SK-N-SH (cell line): ENCODE results near the gene UBXN10. TPM values are rescaled to one million over a fixed set of nuclear protein-coding genes. Genes with fewer than 3 reads are reported as not detected.

Source experiments
- CTCF ChIA-PET: fragments of 300-600, 350-600 bp; formaldehyde crosslinking; extraction: SDS; loops from one replicate; lab custom pipeline; 2021; lab: Yijun Ruan, JAX
- POLR2A ChIA-PET: fragments of 350-600 bp; sonication (Branson Sonifier 250); formaldehyde crosslinking; extraction: SDS; loops from one replicate; lab custom pipeline; 2020; ENCODE audit warnings: antibody characterized with exemption, inconsistent platforms; lab: Yijun Ruan, JAX
- DNase-seq: peaks from one replicate; pipeline ENCODE4 v3.0.0; 2012
- H2AFZ ChIP-seq: fragments of 200-600 bp; sonication (generic); 2 replicates; pipeline ENCODE4 v1.8.1; 2016; ENCODE audit warnings: antibody characterized with exemption, mild to moderate bottlenecking, low read depth
- H3F3A ChIP-seq: fragments of 200-600 bp; sonication (generic); replicated peaks from 2 replicates; pipeline ENCODE3; 2016; ENCODE audit warnings: antibody characterized with exemption, mild to moderate bottlenecking; ENCODE audit not compliant: insufficient read depth
- H3K27ac ChIP-seq, 2 experiments: fragments of 200-500 bp in 1 of 2; fragments of 200-600 bp in 1 of 2; sonication (Bioruptor generic) in 1 of 2; sonication (generic), shearing (Covaris generic) in 1 of 2; 2 replicates each; pipeline versions ENCODE4 v1.5.1 to v1.6.1; 2014 to 2016; ENCODE audit warnings: low read depth in 2 of 2, inconsistent platforms in 1 of 2, low read length in 1 of 2, mild to moderate bottlenecking in 1 of 2, mixed read lengths in 1 of 2
- H3K27me3 ChIP-seq: fragments of 200-600 bp; sonication (generic), shearing (Covaris generic); 2 replicates; pipeline ENCODE4 v1.6.1; 2016; ENCODE audit warnings: mixed run types; ENCODE audit not compliant: insufficient read depth
- H3K36me3 ChIP-seq, 2 experiments: fragments of 200-500 bp in 1 of 2; fragments of 200-600 bp in 1 of 2; sonication (Bioruptor generic) in 1 of 2; sonication (generic) in 1 of 2; replicated peaks in 1 of 2; 2 replicates each; pipeline versions ENCODE3 to v1.5.1; 2014 to 2016; ENCODE audit warnings: low read length in 1 of 2, mild to moderate bottlenecking in 1 of 2; ENCODE audit not compliant: insufficient read depth in 2 of 2, control insufficient read depth in 1 of 2
- H3K4me1 ChIP-seq, 2 experiments: fragments of 200-500 bp in 1 of 2; fragments of 200-600 bp in 1 of 2; sonication (Bioruptor generic) in 1 of 2; sonication (generic), shearing (Covaris generic) in 1 of 2; 2 replicates each; pipeline versions ENCODE4 v1.5.1 to v1.6.1; 2014 to 2016; ENCODE audit warnings: low read depth in 1 of 2, low read length in 1 of 2, mixed run types in 1 of 2; ENCODE audit not compliant: insufficient read depth in 2 of 2, control insufficient read depth in 1 of 2
- H3K4me2 ChIP-seq: fragments of 200-600 bp; sonication (generic), shearing (Covaris generic); 2 replicates; pipeline ENCODE4 v1.6.1; 2017; ENCODE audit warnings: mixed run types
- H3K4me3 ChIP-seq, 2 experiments: fragments of 200-500 bp in 1 of 2; fragments of 200-600 bp in 1 of 2; sonication (Bioruptor generic) in 1 of 2; sonication (generic), shearing (Covaris generic) in 1 of 2; 2 replicates each; pipeline versions ENCODE4 v1.5.1 to v1.8.1; 2014 to 2016; ENCODE audit warnings: low read depth in 2 of 2, inconsistent platforms in 1 of 2, low read length in 1 of 2, mild to moderate bottlenecking in 1 of 2, mixed read lengths in 1 of 2, moderate library complexity in 1 of 2
- H3K79me2 ChIP-seq: fragments of 200-600 bp; sonication (generic); 2 replicates; pipeline ENCODE4 v1.8.1; 2017; ENCODE audit warnings: mild to moderate bottlenecking; ENCODE audit not compliant: insufficient read depth
- H3K9ac ChIP-seq: fragments of 200-600 bp; sonication (generic); 2 replicates; pipeline ENCODE4 v1.6.1; 2017; ENCODE audit warnings: mixed run types
- H3K9me2 ChIP-seq: fragments of 200-600 bp; sonication (generic); 2 replicates; pipeline ENCODE4 v1.6.1; 2017; ENCODE audit warnings: mixed run types
- H3K9me3 ChIP-seq: fragments of 200-600 bp; sonication (generic); 2 replicates; pipeline ENCODE4 v1.6.1; 2017; ENCODE audit warnings: mixed run types, mild to moderate bottlenecking, moderate library complexity
- H4K20me1 ChIP-seq: fragments of 200-600 bp; sonication (generic); 2 replicates; pipeline ENCODE4 v1.6.1; 2017; ENCODE audit warnings: mild to moderate bottlenecking, mixed run types; ENCODE audit not compliant: insufficient read depth
- FOSL2 ChIP-seq: IDR thresholded peaks from 2 replicates; pipeline ENCODE4 v1.4.0; 2012; ENCODE audit warnings: low read depth, mild to moderate bottlenecking, moderate library complexity, borderline replicate concordance
- FOXJ3 ChIP-seq: sonication (generic); formaldehyde crosslinking; IDR thresholded peaks from 2 replicates; pipeline ENCODE4 v1.5.1; 2020; ENCODE audit warnings: mild to moderate bottlenecking, missing genetic modification reagents
- GATA2 ChIP-seq: sonication (generic); formaldehyde crosslinking; IDR thresholded peaks from 2 replicates; pipeline ENCODE4 v1.5.0; 2020; ENCODE audit warnings: mild to moderate bottlenecking, missing genetic modification reagents
- MEF2A ChIP-seq: IDR thresholded peaks from 2 replicates; pipeline ENCODE4 v1.4.0; 2012; ENCODE audit warnings: low read depth, borderline replicate concordance
- MXI1 ChIP-seq: IDR thresholded peaks from 2 replicates; pipeline ENCODE4 v1.6.1; 2012; ENCODE audit warnings: mild to moderate bottlenecking, low read depth, low read length, improper control_type of control experiment
- NFIC ChIP-seq: IDR thresholded peaks from 2 replicates; pipeline ENCODE4 v1.4.0; 2012; ENCODE audit warnings: borderline replicate concordance
- NRF1 ChIP-seq: IDR thresholded peaks from 2 replicates; pipeline ENCODE4 v1.6.1; 2012; ENCODE audit warnings: low read depth, mild to moderate bottlenecking, low read length
- POLR2AphosphoS5 ChIP-seq: IDR thresholded peaks from 2 replicates; pipeline ENCODE4 v1.6.1; 2012; ENCODE audit warnings: low read depth, low read length
- RXRA ChIP-seq: IDR thresholded peaks from 2 replicates; pipeline ENCODE4 v1.4.0; 2012; ENCODE audit warnings: low read depth, mild to moderate bottlenecking, borderline replicate concordance
- SIN3A ChIP-seq: IDR thresholded peaks from 2 replicates; pipeline ENCODE4 v1.6.1; 2012; ENCODE audit warnings: low read depth, mild to moderate bottlenecking, low read length, moderate library complexity, borderline replicate concordance
- TAF1 ChIP-seq: IDR thresholded peaks from 2 replicates; pipeline ENCODE4 v1.6.1; 2012; ENCODE audit warnings: low read depth, mild to moderate bottlenecking, low read length, moderate library complexity, borderline replicate concordance
- TCF12 ChIP-seq: IDR thresholded peaks from 2 replicates; pipeline ENCODE4 v1.4.0; 2012
- TEAD4 ChIP-seq: IDR thresholded peaks from 2 replicates; pipeline ENCODE4 v1.4.0; 2012; ENCODE audit warnings: mild to moderate bottlenecking, borderline replicate concordance; ENCODE audit not compliant: insufficient read depth
- YY1 ChIP-seq: IDR thresholded peaks from 2 replicates; pipeline ENCODE4 v1.4.0; 2012; ENCODE audit warnings: low read depth, mild to moderate bottlenecking
- WGBS: methylation state at CpG from one replicate; pipeline ENCODE4 v1.1.6; 2017; ENCODE audit warnings: low lambda C conversion rate; 5-methylcytosine and 5-hydroxymethylcytosine counted together
- polyA plus RNA-seq, 3 experiments: library from polyadenylated mRNA; depleted of rRNA; stranded (reverse); fragments of >200 nt; gene quantifications; 2 replicates each; pipeline ENCODE4 v1.2.3, GENCODE V29; 2012
- TF ChIP-seq, protein P1 (sequence below): IDR thresholded peaks from 2 replicates; pipeline ENCODE4; 2012
- TF ChIP-seq, protein P2 (sequence below): fragments of 200-600 bp; sonication (generic); IDR thresholded peaks from 2 replicates; pipeline ENCODE4 v1.6.1; 2017; ENCODE audit warnings: antibody characterized with exemption, mild to moderate bottlenecking, moderate library complexity
- TF ChIP-seq, protein P3 (sequence below): IDR thresholded peaks from 2 replicates; pipeline ENCODE4 v1.4.0; 2012; ENCODE audit warnings: low read depth, borderline replicate concordance

UBXN10 gene
- polyA plus RNA-seq, 1 of the 3 experiments (the other 2 are of a cell fraction): not detected

DNA sequence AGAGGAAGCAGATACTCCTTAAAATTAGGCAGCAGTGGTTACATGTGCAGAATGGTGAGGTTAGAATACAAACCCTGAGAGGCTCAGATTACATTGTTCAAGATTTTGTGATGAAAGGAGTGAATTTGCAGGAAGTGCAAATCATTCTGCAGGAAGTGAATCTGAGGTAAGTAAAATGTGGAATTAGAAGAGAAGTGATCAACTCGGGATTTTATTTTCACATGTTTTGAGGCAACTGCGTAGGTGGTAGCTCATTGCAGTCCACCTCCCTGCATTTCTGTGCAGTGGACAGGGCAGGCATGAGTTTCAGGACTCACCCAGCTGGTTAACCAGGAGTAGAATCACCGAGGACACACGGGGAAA, 2.5 kb downstream of the UBXN10 start:
- H3K27me3 ChIP-seq: peaks cover 2% of the 10 kb centered on the region; the same call in 1 of the 2 replicates
- CTCF ChIA-PET: interaction anchor here (1.2 to 2.0 kb wide), 3 partner anchors 23 to 214 kb away, joined by 3 to 7 read pairs (median 5); no protein-coding TSS in a partner anchor

More for the DNA sequence above, 2.5 kb downstream of the UBXN10 start:
- Histone ChIP-seq H3K9ac (no peak overlapping the region), H3K4me2 (no peak overlapping the region), H3K4me3 (no peak overlapping the region), H3K27ac (no peak overlapping the region), H3K4me1 (peaks cover 0 to 3% of the 10 kb centered on the region in 2 experiments; a peak in 1 of 4 replicates), H3K9me2 (no peaks in the 10 kb centered on the region), H3K9me3 (no peaks in the 10 kb centered on the region), H3K36me3 (no peaks in the 10 kb centered on the region), H2AFZ (no peak overlapping the region), H4K20me1 (no peaks in the 10 kb centered on the region), H3F3A (no peaks in the 10 kb centered on the region), H3K79me2 (no peaks in the 10 kb centered on the region)
- WGBS: 33% methylated on average over 4 of the region's 4 CpGs
- TF ChIP-seq NRF1: no peak
- no peak for TF ChIP-seq MEF2A
- TF ChIP-seq, protein P1, sequence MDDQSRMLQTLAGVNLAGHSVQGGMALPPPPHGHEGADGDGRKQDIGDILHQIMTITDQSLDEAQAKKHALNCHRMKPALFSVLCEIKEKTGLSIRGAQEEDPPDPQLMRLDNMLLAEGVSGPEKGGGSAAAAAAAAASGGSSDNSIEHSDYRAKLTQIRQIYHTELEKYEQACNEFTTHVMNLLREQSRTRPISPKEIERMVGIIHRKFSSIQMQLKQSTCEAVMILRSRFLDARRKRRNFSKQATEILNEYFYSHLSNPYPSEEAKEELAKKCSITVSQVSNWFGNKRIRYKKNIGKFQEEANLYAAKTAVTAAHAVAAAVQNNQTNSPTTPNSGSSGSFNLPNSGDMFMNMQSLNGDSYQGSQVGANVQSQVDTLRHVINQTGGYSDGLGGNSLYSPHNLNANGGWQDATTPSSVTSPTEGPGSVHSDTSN: no peak
- TF ChIP-seq, protein P2, sequence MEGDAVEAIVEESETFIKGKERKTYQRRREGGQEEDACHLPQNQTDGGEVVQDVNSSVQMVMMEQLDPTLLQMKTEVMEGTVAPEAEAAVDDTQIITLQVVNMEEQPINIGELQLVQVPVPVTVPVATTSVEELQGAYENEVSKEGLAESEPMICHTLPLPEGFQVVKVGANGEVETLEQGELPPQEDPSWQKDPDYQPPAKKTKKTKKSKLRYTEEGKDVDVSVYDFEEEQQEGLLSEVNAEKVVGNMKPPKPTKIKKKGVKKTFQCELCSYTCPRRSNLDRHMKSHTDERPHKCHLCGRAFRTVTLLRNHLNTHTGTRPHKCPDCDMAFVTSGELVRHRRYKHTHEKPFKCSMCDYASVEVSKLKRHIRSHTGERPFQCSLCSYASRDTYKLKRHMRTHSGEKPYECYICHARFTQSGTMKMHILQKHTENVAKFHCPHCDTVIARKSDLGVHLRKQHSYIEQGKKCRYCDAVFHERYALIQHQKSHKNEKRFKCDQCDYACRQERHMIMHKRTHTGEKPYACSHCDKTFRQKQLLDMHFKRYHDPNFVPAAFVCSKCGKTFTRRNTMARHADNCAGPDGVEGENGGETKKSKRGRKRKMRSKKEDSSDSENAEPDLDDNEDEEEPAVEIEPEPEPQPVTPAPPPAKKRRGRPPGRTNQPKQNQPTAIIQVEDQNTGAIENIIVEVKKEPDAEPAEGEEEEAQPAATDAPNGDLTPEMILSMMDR: no peak
- TF ChIP-seq FOXJ3 (CRISPR knock-in tag): no peak
- no peak for TF ChIP-seq GATA2
- TF ChIP-seq TCF12: no peak
- TF ChIP-seq, protein P3, sequence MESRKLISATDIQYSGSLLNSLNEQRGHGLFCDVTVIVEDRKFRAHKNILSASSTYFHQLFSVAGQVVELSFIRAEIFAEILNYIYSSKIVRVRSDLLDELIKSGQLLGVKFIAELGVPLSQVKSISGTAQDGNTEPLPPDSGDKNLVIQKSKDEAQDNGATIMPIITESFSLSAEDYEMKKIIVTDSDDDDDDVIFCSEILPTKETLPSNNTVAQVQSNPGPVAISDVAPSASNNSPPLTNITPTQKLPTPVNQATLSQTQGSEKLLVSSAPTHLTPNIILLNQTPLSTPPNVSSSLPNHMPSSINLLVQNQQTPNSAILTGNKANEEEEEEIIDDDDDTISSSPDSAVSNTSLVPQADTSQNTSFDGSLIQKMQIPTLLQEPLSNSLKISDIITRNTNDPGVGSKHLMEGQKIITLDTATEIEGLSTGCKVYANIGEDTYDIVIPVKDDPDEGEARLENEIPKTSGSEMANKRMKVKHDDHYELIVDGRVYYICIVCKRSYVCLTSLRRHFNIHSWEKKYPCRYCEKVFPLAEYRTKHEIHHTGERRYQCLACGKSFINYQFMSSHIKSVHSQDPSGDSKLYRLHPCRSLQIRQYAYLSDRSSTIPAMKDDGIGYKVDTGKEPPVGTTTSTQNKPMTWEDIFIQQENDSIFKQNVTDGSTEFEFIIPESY: no peak
- no peak for TF ChIP-seq SIN3A
- no peak for TF ChIP-seq RXRA
- no peak for TF ChIP-seq MXI1
- no peak for TF ChIP-seq POLR2AphosphoS5
- TF ChIP-seq FOSL2: no peak
- no peak for TF ChIP-seq TEAD4
- no peak for TF ChIP-seq YY1
- TF ChIP-seq NFIC: no peak
- TF ChIP-seq TAF1: no peak
- DNase-seq: no peak
- POLR2A ChIA-PET: no interaction called here
